GM12892 (cell line): ENCODE measurements around the gene WWOX.

Source experiments
- DNase-seq: peaks from one replicate; pipeline ENCODE4 v3.0.0; 2011; ENCODE audit not compliant: insufficient read length
- FAIRE-seq: peaks from 2 replicates; lab custom pipeline; 2011; peaks lifted over from hg19 to GRCh38; lab: Jason Lieb, UNC
- POLR2A ChIP-seq: IDR thresholded peaks from 2 replicates; pipeline ENCODE4 v1.6.1; 2011; ENCODE audit warnings: low read depth, low read length, control low read depth
- POLR2AphosphoS5 ChIP-seq: IDR thresholded peaks from 2 replicates; pipeline ENCODE4 v1.6.1; 2011; ENCODE audit warnings: low read depth, low read length, control low read depth
- TAF1 ChIP-seq: IDR thresholded peaks from 2 replicates; pipeline ENCODE4 v1.6.1; 2011; ENCODE audit warnings: low read depth, mild to moderate bottlenecking, control low read depth, low read length, borderline replicate concordance

WWOX gene

GRCh38 chr16:78842950-78843349, 743.5 kb downstream of the WWOX start:
- no peak for DNase-seq
- FAIRE-seq, result no peak
- TF ChIP-seq POLR2A (no peak), TAF1 (no peak), POLR2AphosphoS5 (no peak)

- DNase-seq (no peak), FAIRE-seq (no peak)
- TF ChIP-seq POLR2A (no peak), POLR2AphosphoS5 (no peak), TAF1 (no peak)
Measured at GRCh38 chr16:78843978-78844377, 744.5 kb downstream of the WWOX start.

DNA sequence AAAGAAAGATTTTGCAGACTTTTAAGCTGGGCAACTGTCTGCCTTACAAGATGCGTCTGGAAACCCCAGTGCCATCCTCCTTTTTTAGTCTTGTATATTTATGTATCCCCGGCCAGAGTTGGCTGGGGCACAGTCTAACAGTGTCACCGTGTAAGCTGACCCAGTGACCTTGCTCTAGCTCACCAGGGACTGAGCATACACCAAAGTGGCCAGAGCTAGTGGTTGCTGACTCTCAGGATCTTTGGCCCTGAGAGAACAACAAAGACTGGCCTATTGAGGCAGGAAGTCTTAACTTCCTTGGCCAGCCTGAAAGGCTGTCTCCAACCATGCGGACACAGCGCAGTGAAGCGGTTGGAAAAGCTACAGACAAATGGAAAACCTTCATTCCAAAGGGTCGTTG, 745.2 kb downstream of the WWOX start:
- DNase-seq (no peak), FAIRE-seq (no peak)
- TF ChIP-seq POLR2A (no peak), POLR2AphosphoS5 (no peak)

- no peak for FAIRE-seq
- DNase-seq, result no peak
- TF ChIP-seq TAF1, result no peak
- TF ChIP-seq POLR2AphosphoS5, result no peak
- TF ChIP-seq POLR2A, result no peak
Measured at GRCh38 chr16:78851266-78851665, 751.8 kb downstream of the WWOX start.

- no peak for DNase-seq
- TF ChIP-seq TAF1, result no peak
- no peak for TF ChIP-seq POLR2A
- no peak for TF ChIP-seq POLR2AphosphoS5
- FAIRE-seq, result no peak
Measured at GRCh38 chr16:78852081-78852635, 752.7 kb downstream of the WWOX start.

GRCh38 chr16:78862022-78862421, 762.6 kb downstream of the WWOX start:
- DNase-seq, result no peak
- TF ChIP-seq POLR2AphosphoS5, result no peak
- no peak for TF ChIP-seq POLR2A
- no peak for TF ChIP-seq TAF1
- no peak for FAIRE-seq

GRCh38 chr16:78866521-78866920, 767.1 kb downstream of the WWOX start:
- no peak for TF ChIP-seq POLR2A
- no peak for TF ChIP-seq TAF1
- TF ChIP-seq POLR2AphosphoS5, result no peak
- FAIRE-seq (no peak), DNase-seq (no peak)

DNA sequence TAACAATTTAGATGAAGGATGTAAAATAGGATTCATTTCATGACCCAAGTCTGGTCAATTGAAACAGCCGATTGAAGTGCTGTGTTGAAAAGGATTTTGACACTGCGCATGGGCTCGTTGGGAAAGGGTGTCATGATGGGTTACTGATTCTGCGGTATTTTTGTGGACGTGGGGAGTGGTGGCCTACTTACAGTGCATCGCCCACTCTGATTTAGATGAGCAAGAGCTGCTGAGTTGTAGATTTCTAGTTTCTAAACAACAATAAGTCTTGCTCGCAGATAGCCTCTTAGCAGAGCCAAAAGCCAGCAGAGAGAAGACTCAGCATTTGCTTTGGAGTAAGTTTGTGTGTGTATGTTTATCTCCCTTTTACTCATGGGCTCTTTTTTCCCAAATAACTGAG, 770.0 kb downstream of the WWOX start:
- no peak for DNase-seq
- no peak for FAIRE-seq

DNA sequence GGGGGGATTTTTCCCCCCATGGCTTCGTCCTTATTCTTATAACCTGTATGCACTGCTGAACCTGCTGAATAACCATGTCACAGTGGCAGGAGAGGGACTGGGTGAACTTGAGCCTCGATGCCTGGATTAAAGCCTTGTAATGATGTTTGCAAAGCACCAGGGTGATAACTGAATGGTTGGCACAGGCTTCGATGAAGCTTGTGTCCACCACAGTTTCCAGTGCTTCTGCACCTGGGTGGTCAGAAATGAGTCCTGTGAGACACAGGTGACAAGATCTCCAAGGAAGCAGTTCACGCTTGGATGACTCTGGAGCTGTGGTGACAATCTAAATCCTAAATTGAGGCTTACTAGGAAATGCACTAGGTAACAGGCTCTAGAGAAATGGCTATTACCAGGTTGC, 771.8 kb downstream of the WWOX start:
- no peak for TF ChIP-seq POLR2A
- TF ChIP-seq TAF1, result no peak
- TF ChIP-seq POLR2AphosphoS5, result no peak
- no peak for FAIRE-seq

More for the DNA sequence above, 770.0 kb downstream of the WWOX start:
- TF ChIP-seq POLR2AphosphoS5 (no peak), POLR2A (no peak), TAF1 (no peak)

GRCh38 chr16:78876671-78877070, 777.2 kb downstream of the WWOX start:
- FAIRE-seq, result no peak
- TF ChIP-seq POLR2AphosphoS5 (no peak), POLR2A (no peak), TAF1 (no peak)
- DNase-seq, result no peak

More for the DNA sequence above, 771.8 kb downstream of the WWOX start:
- DNase-seq, result no peak

DNA sequence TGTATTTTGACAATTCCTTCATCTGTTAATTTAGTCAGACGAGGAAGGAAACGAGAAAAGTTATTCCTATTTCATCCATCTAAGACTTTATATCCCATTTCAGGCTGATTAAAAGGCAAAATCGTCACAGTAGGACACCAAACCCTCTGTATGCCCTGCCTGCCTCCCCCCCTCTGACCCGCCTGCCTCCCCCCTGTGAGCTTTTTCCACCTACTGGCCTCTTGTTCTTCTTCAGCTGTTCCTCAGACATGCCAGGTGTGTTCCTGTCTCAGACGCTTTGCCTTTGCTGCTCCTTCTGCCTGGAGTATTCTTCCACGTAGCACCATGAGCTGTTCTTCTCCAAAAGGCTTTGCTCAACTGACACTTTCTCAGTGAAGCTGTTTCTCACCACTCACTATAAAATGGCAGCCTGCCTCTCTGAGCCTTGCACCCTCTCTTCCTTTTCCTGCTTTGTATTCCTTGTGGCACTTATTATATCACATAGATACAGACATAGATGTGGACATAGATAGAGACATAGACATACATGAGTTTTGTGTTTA, 777.7 kb downstream of the WWOX start:
- no peak for DNase-seq
- TF ChIP-seq POLR2A (no peak), POLR2AphosphoS5 (no peak), TAF1 (no peak)
- FAIRE-seq, result no peak

- no peak for DNase-seq
- FAIRE-seq, result no peak
- TF ChIP-seq POLR2AphosphoS5 (no peak), TAF1 (no peak), POLR2A (no peak)
Measured at GRCh38 chr16:78878570-78878969, 779.1 kb downstream of the WWOX start.
